Uterus (tissue), 4 donors: Measurements from ENCODE around the gene BOLA3. TPM values are rescaled to one million over a fixed set of nuclear protein-coding genes. Genes with fewer than 3 reads are reported as not detected.
A peak's percentile ranks its signal among the peaks of the same experiment; 100 is the strongest.

Experiments used
- DNase-seq, 2 donors: peaks; one replicate each; pipeline ENCODE4 v3.0.0-alpha.2; 2019 to 2020
- H3K27ac ChIP-seq, 2 donors: fragments of 200-600 bp; sonication (generic); 1 replicate in 1 of 2; 2 replicates in 1 of 2; pipeline ENCODE4 v1.5.1; 2016 to 2018
- H3K27me3 ChIP-seq, 2 donors: fragments of 200-600 bp; sonication (generic); one replicate each; pipeline ENCODE4 v1.5.1; 2018 to 2019; ENCODE audit warnings: control low read depth in 1 of 2
- H3K36me3 ChIP-seq, 2 donors: fragments of 200-600 bp; sonication (generic); one replicate each; pipeline ENCODE4 v1.5.1; 2019; ENCODE audit warnings: control low read depth in 1 of 2
- H3K4me1 ChIP-seq, 2 donors: fragments of 200-600 bp; sonication (generic); one replicate each; pipeline ENCODE4 v1.5.1; 2018 to 2019; ENCODE audit warnings: control low read depth in 1 of 2
- H3K4me3 ChIP-seq, 2 donors: fragments of 200-600 bp; sonication (generic); 1 replicate in 1 of 2; 2 replicates in 1 of 2; pipeline ENCODE4 v1.5.1; 2018 to 2019; ENCODE audit warnings: mild to moderate bottlenecking in 1 of 2
- H3K9me3 ChIP-seq, 2 donors: fragments of 200-600 bp; sonication (generic); one replicate each; pipeline ENCODE4 v1.5.1; 2019; ENCODE audit warnings: control low read depth in 1 of 2
- CTCF ChIP-seq, 4 experiments: fragments of 200-600 bp in 2 of 4; fragments of 450-650 bp in 2 of 4; sonication (generic) in 2 of 4; IDR thresholded peaks; one replicate each; pipeline ENCODE4 v1.5.1; 2016 to 2019; ENCODE audit warnings: antibody characterized with exemption in 4 of 4, mild to moderate bottlenecking in 2 of 4, moderate library complexity in 1 of 4
- POLR2A ChIP-seq, 2 donors: fragments of 450-650 bp; IDR thresholded peaks; one replicate each; pipeline ENCODE4 v1.6.1; 2016; ENCODE audit warnings: antibody characterized with exemption in 2 of 2, mild to moderate bottlenecking in 1 of 2, moderate library complexity in 1 of 2
- intact Hi-C: fragments of 100-400 bp; cut with DNase I; formaldehyde crosslinking; loops from one replicate; pipeline ENCODE4 v1.15.1; 2023; ENCODE audit warnings: low total_unique reads
- total RNA-seq, 4 donors: library from RNA; depleted of rRNA in 3 of 4; stranded (reverse); fragments of >200 nt in 3 of 4; gene quantifications; one replicate each; pipeline versions ENCODE4 v1.1.0 to v1.2.4, GENCODE V29; 2014 to 2023
- donor health status: DM: yes; HTN: yes; CAD: no.

BOLA3 gene
- total RNA-seq, 4 donors from 2014 or later, result 9.1 to 54.4 (median 16.1) TPM

- Histone ChIP-seq H3K4me1 (no peaks in the 10 kb centered on the region), H3K27ac (peak overlapping the region; percentile 86 to 88)
These were observed 27.5 kb downstream of the BOLA3 start for GRCh38 chr2:74119912-74120825.

GRCh38 chr2:74119339-74119738, 28.4 kb downstream of the BOLA3 start:
- H3K9me3 ChIP-seq, result peaks cover 0 to 4% of the 10 kb centered on the region in 2 donors
- no peaks in the 10 kb centered on the region for H3K36me3 ChIP-seq
- H3K4me3 ChIP-seq, result no peak overlapping the region
- intact Hi-C loops, result no loop called here
- H3K27me3 ChIP-seq, result no peaks in the 10 kb centered on the region
- H3K4me1 ChIP-seq, result no peaks in the 10 kb centered on the region
- no peak for DNase-seq
- TF ChIP-seq CTCF (IDR thresholded peaks at IDR 0.05) (peak in 1 of 4 experiments; percentile 13), POLR2A (IDR thresholded peaks at IDR 0.05) (no peak)
- H3K27ac ChIP-seq, result no peak overlapping the region

More at GRCh38 chr2:74119912-74120825, 27.5 kb downstream of the BOLA3 start:
- intact Hi-C loops, result no loop called here
- Histone ChIP-seq H3K9me3 (peaks cover 0 to 4% of the 10 kb centered on the region in 2 donors), H3K36me3 (no peaks in the 10 kb centered on the region), H3K4me3 (peak overlapping the region; percentile 73 to 84), H3K27me3 (no peaks in the 10 kb centered on the region)
- peak; percentile 56 to 79 (median 64) for TF ChIP-seq CTCF (IDR thresholded peaks at IDR 0.05)
- peak in 1 of 2 donors; percentile 41 for TF ChIP-seq POLR2A (IDR thresholded peaks at IDR 0.05)
- peak; percentile 62 to 77 for DNase-seq

- H3K27ac ChIP-seq, result no peak overlapping the region
- H3K4me3 ChIP-seq, result no peak overlapping the region
- intact Hi-C loops, result no loop called here
- no peaks in the 10 kb centered on the region for H3K9me3 ChIP-seq
- TF ChIP-seq CTCF (IDR thresholded peaks at IDR 0.05) (no peak), POLR2A (IDR thresholded peaks at IDR 0.05) (no peak)
- no peaks in the 10 kb centered on the region for H3K4me1 ChIP-seq
- DNase-seq, result no peak
- no peaks in the 10 kb centered on the region for H3K27me3 ChIP-seq
- no peaks in the 10 kb centered on the region for H3K36me3 ChIP-seq
These were observed 36.3 kb downstream of the BOLA3 start for GRCh38 chr2:74111380-74111779.

GRCh38 chr2:74110537-74110936, 37.2 kb downstream of the BOLA3 start:
- intact Hi-C loops, result no loop called here
- Histone ChIP-seq H3K9me3 (no peaks in the 10 kb centered on the region), H3K27ac (no peak overlapping the region)

More at GRCh38 chr2:74110537-74110936, 37.2 kb downstream of the BOLA3 start:
- no peak for DNase-seq
- no peaks in the 10 kb centered on the region for H3K36me3 ChIP-seq
- TF ChIP-seq CTCF (IDR thresholded peaks at IDR 0.05) (no peak), POLR2A (IDR thresholded peaks at IDR 0.05) (no peak)
- no peak overlapping the region for H3K4me3 ChIP-seq
- no peaks in the 10 kb centered on the region for H3K27me3 ChIP-seq
- H3K4me1 ChIP-seq, result no peaks in the 10 kb centered on the region
